TTC549 (cell line): ENCODE results near the gene APOC1.
"Not testable (repeated sequence)": the region's sequence is repeated elsewhere in the genome, so short reads cannot be mapped to it uniquely, and the experiment has no call there.

Experiments used
- FAIRE-seq: peaks from 2 replicates; lab custom pipeline; 2012; peaks lifted over from hg19 to GRCh38; lab: Jason Lieb, UNC

Gene APOC1

GRCh38 chr19:44890366-44891015 lies 23.9 kb upstream of the APOC1 start:
- FAIRE-seq: peak; percentile 97

- no peak for FAIRE-seq
Observed at GRCh38 chr19:44891016-44891882, 23.2 kb upstream of the APOC1 start, which contains the start of gene TOMM40. Gene TOMM40 (plus strand): TSS chr19:44891254. CDS start chr19:44891416, 162 bp downstream.

- no peak for FAIRE-seq
Observed at GRCh38 chr19:44892932-44893331, 21.5 kb upstream of the APOC1 start.

- FAIRE-seq: no peak
Observed at GRCh38 chr19:44893332-44894051, 20.9 kb upstream of the APOC1 start.

- FAIRE-seq: no peak
Observed at GRCh38 chr19:44894052-44894400, 20.4 kb upstream of the APOC1 start.

- FAIRE-seq: no peak
Observed at GRCh38 chr19:44894946-44895345, 19.5 kb upstream of the APOC1 start.

GRCh38 chr19:44897835-44898234 lies 16.6 kb upstream of the APOC1 start:
- no peak for FAIRE-seq

- FAIRE-seq: no peak
Observed at GRCh38 chr19:44900328-44901244, 13.8 kb upstream of the APOC1 start.

- no peak for FAIRE-seq
Observed at GRCh38 chr19:44903216-44903601, 11.2 kb upstream of the APOC1 start.

- FAIRE-seq: no peak
Observed at GRCh38 chr19:44903602-44904425, 10.6 kb upstream of the APOC1 start.

- FAIRE-seq: no peak
Observed at GRCh38 chr19:44904426-44904994, 9.9 kb upstream of the APOC1 start.

- no peak for FAIRE-seq
Observed at GRCh38 chr19:44905437-44906160, 8.8 kb upstream of the APOC1 start, which contains the start of gene APOE. Gene APOE (plus strand): TSS chr19:44905796. CDS start chr19:44906625, 829 bp downstream.

GRCh38 chr19:44907613-44908012 lies 6.8 kb upstream of the APOC1 start:
- no peak for FAIRE-seq

- no peak for FAIRE-seq
Observed at GRCh38 chr19:44908074-44908835, 6.2 kb upstream of the APOC1 start.

- FAIRE-seq: no peak
Observed at GRCh38 chr19:44908836-44909261, 5.6 kb upstream of the APOC1 start.

GRCh38 chr19:44909775-44910174 lies 4.6 kb upstream of the APOC1 start:
- no peak for FAIRE-seq

GRCh38 chr19:44911896-44912295 lies 2.5 kb upstream of the APOC1 start:
- FAIRE-seq: not testable (repeated sequence)

GRCh38 chr19:44912854-44913253 lies 1.6 kb upstream of the APOC1 start:
- FAIRE-seq: no peak
